Fibroblast of mammary gland (primary cell): ENCODE results near the gene SLC6A4.

Source experiments
- DNase-seq: peaks from one replicate; pipeline ENCODE4 v3.0.0-alpha.2; 2010; ENCODE audit warnings: low read depth
- H3K4me3 ChIP-seq: 2 replicates; pipeline ENCODE4 v1.5.1; 2011; ENCODE audit warnings: low read depth, mild to moderate bottlenecking, low read length, moderate library complexity; ENCODE audit not compliant: control insufficient read depth
- TF ChIP-seq, protein P1 (sequence below): conservative IDR thresholded peaks from 2 replicates; pipeline ENCODE4 v1.5.1; 2011; ENCODE audit warnings: low read depth, low read length, inconsistent platforms; ENCODE audit not compliant: control insufficient read depth, insufficient read depth

Gene SLC6A4

DNA sequence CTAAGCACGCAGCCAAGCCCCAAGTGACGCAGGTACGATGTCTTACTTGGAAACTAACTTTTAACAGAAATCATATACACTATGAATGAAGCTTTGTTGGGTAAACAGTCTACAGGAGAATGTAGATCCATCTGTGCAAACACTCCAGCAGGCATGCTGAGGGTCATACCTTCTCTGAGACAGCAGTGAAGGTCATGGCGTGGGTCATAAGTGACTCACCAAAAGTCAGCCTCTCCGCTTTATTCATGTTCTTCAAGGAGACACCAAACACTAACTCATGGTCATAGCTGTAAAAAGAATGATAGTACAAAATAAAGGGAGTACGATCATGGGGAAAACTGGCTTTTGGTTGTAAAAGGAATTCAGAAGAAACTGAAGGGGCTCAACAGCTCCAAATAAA lies 35.6 kb upstream of the SLC6A4 start:
- peak; percentile 54 for DNase-seq
- no peak overlapping the region for H3K4me3 ChIP-seq
- TF ChIP-seq, protein P1, sequence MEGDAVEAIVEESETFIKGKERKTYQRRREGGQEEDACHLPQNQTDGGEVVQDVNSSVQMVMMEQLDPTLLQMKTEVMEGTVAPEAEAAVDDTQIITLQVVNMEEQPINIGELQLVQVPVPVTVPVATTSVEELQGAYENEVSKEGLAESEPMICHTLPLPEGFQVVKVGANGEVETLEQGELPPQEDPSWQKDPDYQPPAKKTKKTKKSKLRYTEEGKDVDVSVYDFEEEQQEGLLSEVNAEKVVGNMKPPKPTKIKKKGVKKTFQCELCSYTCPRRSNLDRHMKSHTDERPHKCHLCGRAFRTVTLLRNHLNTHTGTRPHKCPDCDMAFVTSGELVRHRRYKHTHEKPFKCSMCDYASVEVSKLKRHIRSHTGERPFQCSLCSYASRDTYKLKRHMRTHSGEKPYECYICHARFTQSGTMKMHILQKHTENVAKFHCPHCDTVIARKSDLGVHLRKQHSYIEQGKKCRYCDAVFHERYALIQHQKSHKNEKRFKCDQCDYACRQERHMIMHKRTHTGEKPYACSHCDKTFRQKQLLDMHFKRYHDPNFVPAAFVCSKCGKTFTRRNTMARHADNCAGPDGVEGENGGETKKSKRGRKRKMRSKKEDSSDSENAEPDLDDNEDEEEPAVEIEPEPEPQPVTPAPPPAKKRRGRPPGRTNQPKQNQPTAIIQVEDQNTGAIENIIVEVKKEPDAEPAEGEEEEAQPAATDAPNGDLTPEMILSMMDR = no peak

DNA sequence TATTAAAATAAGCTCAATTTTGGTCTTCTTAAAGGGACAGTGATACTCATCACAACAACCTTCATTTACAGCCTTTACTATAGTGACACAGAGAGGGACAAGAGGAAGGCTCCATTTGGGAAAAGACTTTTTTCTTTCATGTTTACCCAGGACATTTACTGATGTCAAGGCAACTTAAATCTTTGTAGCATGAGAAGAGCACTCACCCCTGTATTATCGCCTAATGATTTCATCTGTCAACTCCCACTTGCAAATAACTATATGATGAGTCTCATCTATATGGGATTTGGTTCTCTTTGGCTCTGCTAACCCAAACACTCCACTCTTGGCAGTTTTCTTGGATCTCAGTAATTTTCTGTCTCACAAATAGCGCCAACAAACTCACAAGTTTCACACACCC lies 32.1 kb upstream of the SLC6A4 start:
- no peak overlapping the region for H3K4me3 ChIP-seq
- TF ChIP-seq, protein P1 = no peak
- peak; percentile 25 for DNase-seq

DNA sequence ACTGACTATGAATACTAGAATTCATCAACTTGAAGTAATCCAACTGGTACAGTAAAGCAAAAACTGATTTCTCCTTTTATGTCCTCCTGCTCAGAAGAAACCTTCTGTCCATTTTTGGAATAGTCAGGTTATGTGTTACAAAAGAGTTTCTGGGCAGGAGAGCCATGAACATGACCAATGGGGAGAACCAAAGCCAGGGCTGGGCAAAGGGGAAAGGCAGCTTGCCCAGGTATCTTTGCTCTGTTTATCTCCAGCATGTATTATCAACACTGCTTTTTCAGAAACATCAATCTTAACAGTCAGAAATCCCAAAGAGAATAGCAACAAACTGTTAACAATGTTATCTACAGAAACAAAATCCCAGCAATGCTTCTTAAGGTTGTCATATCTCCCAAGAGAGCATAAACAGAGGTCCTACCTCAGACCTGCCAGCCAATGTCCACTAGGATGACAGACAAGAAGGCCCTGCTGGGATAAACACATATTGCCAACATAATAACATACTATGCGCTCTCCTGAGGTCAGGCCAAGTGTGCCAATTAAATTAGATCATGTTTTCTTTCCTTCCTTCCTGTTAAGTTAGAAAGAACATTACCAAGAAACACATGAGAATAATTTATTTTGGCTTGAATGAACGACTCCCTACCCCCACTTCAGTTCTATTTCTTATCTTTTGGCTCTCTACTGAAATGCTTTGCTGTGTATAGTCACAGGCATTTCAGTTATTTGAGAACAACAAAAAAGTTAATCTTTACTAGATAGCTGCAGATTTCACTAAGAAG lies 28.2 kb upstream of the SLC6A4 start:
- no peak overlapping the region for H3K4me3 ChIP-seq
- peak; percentile 12 for DNase-seq
- TF ChIP-seq, protein P1 = no peak

DNA sequence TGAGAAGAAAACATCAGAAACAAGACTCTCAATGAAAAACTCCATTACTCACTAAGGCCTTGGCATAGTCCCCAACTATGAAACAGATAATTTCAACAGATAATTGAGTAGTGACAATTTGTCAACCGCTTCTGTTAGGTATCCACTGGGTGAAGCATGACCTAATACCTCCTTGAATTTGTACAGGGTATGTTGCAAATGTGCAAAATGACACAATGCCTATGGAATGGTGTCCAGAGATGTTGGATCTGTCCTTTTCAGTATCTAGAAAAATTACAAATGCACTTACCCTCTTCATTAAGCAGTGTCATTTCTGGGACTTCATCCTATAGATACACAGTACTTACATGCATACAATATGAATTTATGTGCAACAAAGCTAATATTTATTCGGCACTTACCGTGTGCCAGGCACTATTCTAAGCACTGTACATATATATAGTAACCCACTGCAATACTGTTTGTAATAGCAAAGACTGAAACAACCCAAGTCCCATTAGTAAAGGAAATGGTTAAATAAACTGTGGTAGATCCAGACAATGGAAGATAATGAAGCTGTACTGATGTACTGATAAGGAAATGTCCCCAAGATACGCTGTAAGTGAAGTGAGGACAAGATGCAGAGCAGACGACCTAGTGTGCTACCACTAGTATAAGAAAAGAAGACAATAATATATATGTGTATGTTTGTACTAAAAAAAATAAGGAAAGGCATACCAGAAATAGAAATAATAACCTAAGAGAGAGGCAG lies 21.4 kb upstream of the SLC6A4 start:
- TF ChIP-seq, protein P1 = no peak
- no peak overlapping the region for H3K4me3 ChIP-seq
- DNase-seq = peak; percentile 51

DNA sequence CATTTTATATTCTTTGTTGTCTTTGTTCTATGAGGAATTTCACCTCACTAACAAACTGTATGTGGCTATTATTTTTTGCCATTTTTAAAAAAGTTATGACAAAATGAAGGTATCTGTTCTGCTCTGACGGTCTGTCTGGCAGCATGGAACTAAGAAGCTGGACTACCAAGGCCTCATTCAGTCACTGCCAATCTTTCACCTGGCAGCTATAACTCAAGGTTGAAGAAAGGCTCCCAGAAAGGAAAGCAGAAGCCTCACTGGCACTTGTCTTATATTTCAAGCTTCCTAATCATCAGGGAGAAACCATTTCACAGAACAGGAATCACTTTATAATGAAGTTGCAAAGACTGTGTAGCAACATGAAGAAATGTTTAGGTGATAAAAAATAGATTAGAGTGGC lies 18.7 kb upstream of the SLC6A4 start:
- no peak overlapping the region for H3K4me3 ChIP-seq

DNA sequence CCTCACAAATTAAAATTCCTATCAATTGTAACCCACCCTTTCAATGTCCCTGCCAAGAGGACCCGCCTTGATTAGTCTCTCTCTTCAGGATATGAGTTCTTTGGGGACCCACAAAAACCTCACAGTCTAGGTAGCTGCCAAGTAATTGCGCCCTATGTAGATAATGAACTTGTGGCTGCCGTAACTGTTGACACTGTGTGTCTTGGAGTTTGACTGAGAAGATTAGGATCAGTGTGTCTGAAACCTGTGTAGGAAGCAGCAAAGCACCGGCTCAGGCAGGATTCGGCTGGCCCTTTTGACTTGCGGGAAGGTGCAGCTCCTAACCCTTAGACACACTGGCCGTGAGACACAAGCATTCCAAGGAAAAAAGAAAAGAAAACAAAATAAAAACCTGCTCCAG lies 17.8 kb upstream of the SLC6A4 start:
- TF ChIP-seq, protein P1 = no peak
- no peak for DNase-seq
- no peak overlapping the region for H3K4me3 ChIP-seq

More for the DNA sequence above, 18.7 kb upstream of the SLC6A4 start:
- no peak for DNase-seq
- TF ChIP-seq, protein P1 = no peak
